CD4-positive, alpha-beta T cell (primary cell): ENCODE measurements around the gene AFAP1L1. TPM values are rescaled to one million over a fixed set of nuclear protein-coding genes. Genes with fewer than 3 reads are reported as not detected.

ENCODE experiments used
- ATAC-seq: fragments of 200-7000 bp; cut with Tn5 transposase; one replicate; pipeline ENCODE4 v1.10.0; 2022; ENCODE audit warnings: mild to moderate bottlenecking; ENCODE audit not compliant: poor library complexity
- CTCF ChIA-PET: fragments of 350-600 bp; sonication (Branson Sonifier 250); formaldehyde crosslinking; loops from one replicate; lab custom pipeline; 2021; ENCODE audit warnings: antibody characterized with exemption, inconsistent platforms; lab: Charles Lee
- POLR2A ChIA-PET: fragments of 350-600 bp; sonication (Branson Sonifier 250); formaldehyde crosslinking; loops from one replicate; lab custom pipeline; 2021; ENCODE audit warnings: antibody characterized with exemption, inconsistent platforms; lab: Charles Lee
- DNase-seq, 14 experiments: peaks; one replicate each; pipeline ENCODE4 v3.0.0-alpha.2; 2013 to 2020; ENCODE audit warnings: mixed read lengths in 2 of 14
- H3K27ac ChIP-seq, 2 donors: one replicate each; pipeline versions ENCODE4 v1.5.1 to v1.7.0; 2013; ENCODE audit warnings: low read length in 2 of 2, low read depth in 1 of 2, mild to moderate bottlenecking in 1 of 2
- H3K27me3 ChIP-seq, 2 experiments: 1 replicate in 1 of 2; 2 replicates in 1 of 2; pipeline versions ENCODE4 v1.6.1 to v1.7.0; 2013; ENCODE audit warnings: low read length in 2 of 2, control low read depth in 1 of 2, mild to moderate bottlenecking in 1 of 2, moderate library complexity in 1 of 2; ENCODE audit not compliant: insufficient read depth in 2 of 2, control insufficient read depth in 1 of 2
- H3K36me3 ChIP-seq: one replicate; pipeline ENCODE4 v1.6.1; 2013; ENCODE audit warnings: low read length, control low read depth; ENCODE audit not compliant: insufficient read depth
- H3K4me1 ChIP-seq: one replicate; pipeline ENCODE4 v1.6.1; 2013; ENCODE audit warnings: low read length, control low read depth; ENCODE audit not compliant: insufficient read depth
- H3K4me3 ChIP-seq: one replicate; pipeline ENCODE4 v1.5.1; 2013; ENCODE audit warnings: mild to moderate bottlenecking, low read length, moderate library complexity
- H3K9me3 ChIP-seq, 2 experiments: 1 replicate in 1 of 2; 2 replicates in 1 of 2; pipeline versions ENCODE4 v1.6.1 to v1.7.0; 2013; ENCODE audit warnings: low read length in 2 of 2, mild to moderate bottlenecking in 2 of 2, control low read depth in 1 of 2, moderate library complexity in 1 of 2; ENCODE audit not compliant: control insufficient read depth in 1 of 2, insufficient read depth in 1 of 2
- H3K27ac Mint-ChIP-seq: one replicate; pipeline ENCODE4 v1.8.0; 2020; ENCODE audit warnings: mixed read lengths
- H3K27me3 Mint-ChIP-seq: one replicate; pipeline ENCODE4 v1.8.0; 2021; ENCODE audit warnings: mixed read lengths
- H3K36me3 Mint-ChIP-seq: one replicate; pipeline ENCODE4 v1.8.0; 2021; ENCODE audit warnings: low read depth, mixed read lengths
- H3K4me1 Mint-ChIP-seq: one replicate; pipeline ENCODE4 v1.8.0; 2021; ENCODE audit warnings: low read depth, mixed read lengths
- H3K4me3 Mint-ChIP-seq: one replicate; pipeline ENCODE4 v1.8.0; 2020; ENCODE audit warnings: mild to moderate bottlenecking, mixed read lengths
- H3K9me3 Mint-ChIP-seq: one replicate; pipeline ENCODE4 v1.8.0; 2020; ENCODE audit warnings: mixed read lengths
- CTCF ChIP-seq: fragments of 200-600 bp; IDR thresholded peaks from one replicate; pipeline ENCODE4 v1.8.0; 2022; ENCODE audit warnings: antibody characterized with exemption, mild to moderate bottlenecking
- intact Hi-C, 2 experiments: fragments of 100-400 bp; cut with DNase I in 1 of 2; cut with micrococcal nuclease in 1 of 2; formaldehyde crosslinking; loops; one replicate each; pipeline versions ENCODE4 v1.15.1 to v1.9.0; 2023 to 2025; cut with DNase I, micrococcal nuclease
- total RNA-seq, 174 experiments: library from RNA in 2 of 174; stranded (reverse) in 2 of 174; gene quantifications; one replicate each; pipeline ENCODE4 v1.2.3 and lab custom pipeline; 2021 to 2026

AFAP1L1 gene
- total RNA-seq, 2 experiments from 2014 or later, result 0.47 to 0.56 TPM

DNA sequence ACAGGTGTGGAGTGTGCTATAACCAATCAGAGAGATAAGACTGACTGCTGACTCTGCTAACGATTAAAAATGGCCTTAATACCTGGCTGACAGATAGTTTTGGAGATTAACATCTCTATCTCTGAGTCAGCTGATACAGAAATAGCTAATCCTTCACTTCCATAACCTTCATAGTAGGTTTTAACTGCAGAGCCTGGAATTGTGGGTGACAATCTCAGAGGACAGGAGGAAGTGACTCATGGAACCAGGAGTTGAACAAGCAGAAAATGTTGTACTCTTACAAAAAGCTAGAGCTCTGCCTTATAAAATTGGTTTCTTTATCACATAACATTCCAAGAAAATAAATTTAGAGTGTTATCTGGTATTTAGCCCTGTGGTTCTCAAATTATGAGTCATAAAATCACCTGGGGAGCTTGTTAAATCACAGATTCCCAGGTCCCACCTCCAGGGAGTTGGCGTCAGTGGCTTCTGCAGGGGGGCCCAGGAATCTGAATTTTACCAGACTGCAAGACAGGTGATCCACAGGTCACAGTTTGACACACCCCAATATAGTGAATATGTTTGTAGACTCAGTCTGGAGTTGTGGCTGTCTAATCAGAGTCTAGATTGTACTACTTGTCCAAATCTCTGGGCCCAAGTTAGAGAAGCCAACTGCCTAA, 44.4 kb upstream of the AFAP1L1 start:
- Mint-ChIP-seq H3K36me3 (no peaks in the 10 kb centered on the region), H3K27me3 (no peaks in the 10 kb centered on the region), H3K4me1 (no peaks in the 10 kb centered on the region), H3K27ac (no peak overlapping the region), H3K4me3 (no peak overlapping the region), H3K9me3 (no peaks in the 10 kb centered on the region)
- CTCF ChIA-PET, result no interaction called here
- Histone ChIP-seq H3K4me1 (no peaks in the 10 kb centered on the region), H3K4me3 (no peak overlapping the region), H3K27ac (no peak overlapping the region), H3K27me3 (peaks cover 3 to 4% of the 10 kb centered on the region in 2 experiments), H3K9me3 (no peaks in the 10 kb centered on the region), H3K36me3 (no peaks in the 10 kb centered on the region)
- POLR2A ChIA-PET, result interaction anchor here (1.7 kb wide), 1 partner anchor 13 kb away, joined by 6 read pairs; no protein-coding TSS in a partner anchor
- intact Hi-C loops, result no loop called here
- DNase-seq, result no peak
- no peak for TF ChIP-seq CTCF
- ATAC-seq, result no peak

- Mint-ChIP-seq H3K27me3 (no peaks in the 10 kb centered on the region), H3K9me3 (no peaks in the 10 kb centered on the region), H3K4me1 (no peaks in the 10 kb centered on the region), H3K4me3 (no peak overlapping the region), H3K36me3 (no peaks in the 10 kb centered on the region), H3K27ac (no peak overlapping the region)
- no peaks in the 10 kb centered on the region for H3K4me1 ChIP-seq
- no peak overlapping the region for H3K4me3 ChIP-seq
- H3K27ac ChIP-seq, result no peak overlapping the region
- H3K27me3 ChIP-seq, result peaks cover 3 to 9% of the 10 kb centered on the region in 2 experiments
- DNase-seq (no peak), ATAC-seq (no peak)
- H3K36me3 ChIP-seq, result no peaks in the 10 kb centered on the region
- no peaks in the 10 kb centered on the region for H3K9me3 ChIP-seq
- intact Hi-C loops, result no loop called here
- CTCF ChIA-PET, result interaction anchor here (1.1 kb wide), 1 partner anchor 87 kb away, joined by 3 read pairs; the partner anchor contains the start of gene ABLIM3
- POLR2A ChIA-PET, result interaction anchor here (1.0 kb wide), 1 partner anchor 87 kb away, joined by 3 read pairs; the partner anchor contains the start of gene ABLIM3
- no peak for TF ChIP-seq CTCF
These were observed 42.9 kb upstream of the AFAP1L1 start for GRCh38 chr5:149228618-149229297.

GRCh38 chr5:149229298-149229937, 42.2 kb upstream of the AFAP1L1 start:
- ATAC-seq (no peak), DNase-seq (no peak)
- Mint-ChIP-seq H3K9me3 (no peaks in the 10 kb centered on the region), H3K27me3 (no peaks in the 10 kb centered on the region), H3K27ac (no peak overlapping the region), H3K36me3 (no peaks in the 10 kb centered on the region), H3K4me3 (no peak overlapping the region), H3K4me1 (no peaks in the 10 kb centered on the region)
- CTCF ChIA-PET, result no interaction called here
- intact Hi-C loops, result no loop called here
- H3K4me3 ChIP-seq, result no peak overlapping the region
- H3K27me3 ChIP-seq, result peaks cover 3 to 15% of the 10 kb centered on the region in 2 experiments
- no peaks in the 10 kb centered on the region for H3K9me3 ChIP-seq
- H3K27ac ChIP-seq, result no peak overlapping the region
- POLR2A ChIA-PET, result interaction anchor here (1.0 kb wide), 1 partner anchor 11 kb away, joined by 3 read pairs; no protein-coding TSS in a partner anchor
- H3K4me1 ChIP-seq, result no peaks in the 10 kb centered on the region
- no peaks in the 10 kb centered on the region for H3K36me3 ChIP-seq
- TF ChIP-seq CTCF, result no peak
